ENCODE measurements around the gene SORCS2.

SORCS2 gene

GRCh38 chr4:7705062-7705461 lies 512.7 kb downstream of the SORCS2 start:
- H3K27ac ChIP-seq (ENCODE audit: extremely low read depth, low read depth, low read length): no peak overlapping the region
- H3K36me3 ChIP-seq (ENCODE audit: control insufficient read depth in 2 of 2, insufficient read depth in 1 of 2, low read length in 2 of 2): no peaks in the 10 kb centered on the region
- H3K4me1 ChIP-seq (ENCODE audit: control insufficient read depth, insufficient read depth, low read length): no peaks in the 10 kb centered on the region
- POLR2A ChIA-PET: no interaction called here
- H3K9me3 ChIP-seq (ENCODE audit: control insufficient read depth, insufficient read depth, low read depth, low read length): no peaks in the 10 kb centered on the region
- TF ChIP-seq ZNF140 (tag by site-specific recombination; IDR thresholded peaks at IDR 0.05) (no peak), GLIS1 (tag by site-specific recombination; IDR thresholded peaks at IDR 0.05) (no peak), ZNF704 (tag by site-specific recombination; IDR thresholded peaks at IDR 0.05) (no peak), RBAK (tag by site-specific recombination; IDR thresholded peaks at IDR 0.05) (no peak), HOXA7 (CRISPR knock-in tag; IDR thresholded peaks at IDR 0.05; ENCODE audit: borderline replicate concordance) (no peak), ZNF274 (IDR thresholded peaks at IDR 0.05; ENCODE audit: low read length) (no peak), ZNF274 (tag by site-specific recombination; IDR thresholded peaks at IDR 0.05; ENCODE audit: borderline replicate concordance) (no peak), REST (tag by site-specific recombination; IDR thresholded peaks at IDR 0.05) (no peak), ZXDB (tag by site-specific recombination; IDR thresholded peaks at IDR 0.05) (no peak), PRDM6 (tag by site-specific recombination; IDR thresholded peaks at IDR 0.05) (no peak), ZNF48 (tag by site-specific recombination; IDR thresholded peaks at IDR 0.05) (no peak), ZNF76 (tag by site-specific recombination; IDR thresholded peaks at IDR 0.05; ENCODE audit: borderline replicate concordance, low read depth) (no peak), ZFP69B (tag by site-specific recombination; IDR thresholded peaks at IDR 0.05) (no peak), ZNF311 (tag by site-specific recombination; IDR thresholded peaks at IDR 0.05; ENCODE audit: borderline replicate concordance) (no peak), ZNF24 (tag by site-specific recombination; IDR thresholded peaks at IDR 0.05) (no peak), OVOL3 (tag by site-specific recombination; IDR thresholded peaks at IDR 0.05) (no peak), ZNF658 (tag by site-specific recombination; IDR thresholded peaks at IDR 0.05) (no peak), ZNF626 (tag by site-specific recombination; IDR thresholded peaks at IDR 0.05) (no peak), ZNF350 (tag by site-specific recombination; IDR thresholded peaks at IDR 0.05) (no peak)
- TF ChIP-seq, protein P1, sequence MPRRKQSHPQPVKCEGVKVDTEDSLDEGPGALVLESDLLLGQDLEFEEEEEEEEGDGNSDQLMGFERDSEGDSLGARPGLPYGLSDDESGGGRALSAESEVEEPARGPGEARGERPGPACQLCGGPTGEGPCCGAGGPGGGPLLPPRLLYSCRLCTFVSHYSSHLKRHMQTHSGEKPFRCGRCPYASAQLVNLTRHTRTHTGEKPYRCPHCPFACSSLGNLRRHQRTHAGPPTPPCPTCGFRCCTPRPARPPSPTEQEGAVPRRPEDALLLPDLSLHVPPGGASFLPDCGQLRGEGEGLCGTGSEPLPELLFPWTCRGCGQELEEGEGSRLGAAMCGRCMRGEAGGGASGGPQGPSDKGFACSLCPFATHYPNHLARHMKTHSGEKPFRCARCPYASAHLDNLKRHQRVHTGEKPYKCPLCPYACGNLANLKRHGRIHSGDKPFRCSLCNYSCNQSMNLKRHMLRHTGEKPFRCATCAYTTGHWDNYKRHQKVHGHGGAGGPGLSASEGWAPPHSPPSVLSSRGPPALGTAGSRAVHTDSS (tag by site-specific recombination; IDR thresholded peaks at IDR 0.05): no peak
- TF ChIP-seq, protein P2, sequence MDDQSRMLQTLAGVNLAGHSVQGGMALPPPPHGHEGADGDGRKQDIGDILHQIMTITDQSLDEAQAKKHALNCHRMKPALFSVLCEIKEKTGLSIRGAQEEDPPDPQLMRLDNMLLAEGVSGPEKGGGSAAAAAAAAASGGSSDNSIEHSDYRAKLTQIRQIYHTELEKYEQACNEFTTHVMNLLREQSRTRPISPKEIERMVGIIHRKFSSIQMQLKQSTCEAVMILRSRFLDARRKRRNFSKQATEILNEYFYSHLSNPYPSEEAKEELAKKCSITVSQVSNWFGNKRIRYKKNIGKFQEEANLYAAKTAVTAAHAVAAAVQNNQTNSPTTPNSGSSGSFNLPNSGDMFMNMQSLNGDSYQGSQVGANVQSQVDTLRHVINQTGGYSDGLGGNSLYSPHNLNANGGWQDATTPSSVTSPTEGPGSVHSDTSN (CRISPR knock-in tag; IDR thresholded peaks at IDR 0.05): no peak
- CTCF ChIA-PET: no interaction called here
- H3K4me3 ChIP-seq (ENCODE audit: low read depth, low read length): no peak overlapping the region

Data from HEK293 (cell line).